ENCODE results near the gene TIGD1. TPM values are rescaled to one million over a fixed set of nuclear protein-coding genes. Genes with fewer than 3 reads are reported as not detected.

The TIGD1 gene
- total and polyA plus RNA-seq, 3 donors (not counting 1 experiment from before 2014, with no cell fraction given), result 0.74 to 3.2 (median 3.0) TPM

Other genes starting within 250 kb of the TIGD1 start
- gene ALPP, start 171.8 kb downstream of the TIGD1 start, total RNA-seq, result not detected
- gene ALPP, start 171.8 kb downstream of the TIGD1 start, polyA plus RNA-seq, result 0.03 TPM
- not detected for gene ALPG, start 143.7 kb downstream of the TIGD1 start, total RNA-seq
- gene ALPG, start 143.7 kb downstream of the TIGD1 start, polyA plus RNA-seq, result 0.03 TPM
- not detected for gene ALPI, start 94.4 kb downstream of the TIGD1 start, total RNA-seq
- gene ALPI, start 94.4 kb downstream of the TIGD1 start, polyA plus RNA-seq, result not detected
- gene ECEL1, start 62.7 kb downstream of the TIGD1 start, total RNA-seq, result not detected
- gene ECEL1, start 62.7 kb downstream of the TIGD1 start, polyA plus RNA-seq, result not detected
- gene PRSS56, start 30.2 kb downstream of the TIGD1 start, total RNA-seq, result not detected
- gene PRSS56, start 30.2 kb downstream of the TIGD1 start, polyA plus RNA-seq, result not detected
- gene CHRND, start 24.4 kb downstream of the TIGD1 start, total RNA-seq, result not detected
- not detected for gene CHRND, start 24.4 kb downstream of the TIGD1 start, polyA plus RNA-seq
- gene CHRNG, start 10.9 kb downstream of the TIGD1 start, total RNA-seq, result not detected
- not detected for gene CHRNG, start 10.9 kb downstream of the TIGD1 start, polyA plus RNA-seq
- gene EIF4E2, start 132 bp upstream of the TIGD1 start, total RNA-seq, result 10 to 100 TPM; 55.2 to 74.6 TPM
- gene EIF4E2, start 132 bp upstream of the TIGD1 start, polyA plus RNA-seq, result 68.9 TPM
- gene EFHD1, start 83.0 kb upstream of the TIGD1 start, total RNA-seq, result 1 to 10 TPM in 1 of 2 donors, under 1 TPM in 1; 0.87 to 2.0 TPM
- 1.1 TPM for gene EFHD1, start 83.0 kb upstream of the TIGD1 start, polyA plus RNA-seq
- gene GIGYF2, start 146.8 kb upstream of the TIGD1 start, total RNA-seq, result 10 to 100 TPM; 45.3 to 52.2 TPM
- gene GIGYF2, start 146.8 kb upstream of the TIGD1 start, polyA plus RNA-seq, result 22.4 TPM
- gene KCNJ13, start 226.0 kb upstream of the TIGD1 start, total RNA-seq, result under 1 TPM in 1 of 2 donors, not detected in 1; under 0.01 TPM
- gene KCNJ13, start 226.0 kb upstream of the TIGD1 start, polyA plus RNA-seq, result not detected

Data from mammary epithelial cell (primary cell).